Astrocyte (in vitro differentiated cells and primary cell): ENCODE results near the gene EFCAB6. TPM values are rescaled to one million over a fixed set of nuclear protein-coding genes. Genes with fewer than 3 reads are reported as not detected.
A peak's percentile ranks its signal among the peaks of the same experiment; 100 is the strongest.

Experiments used
- DNase-seq: peaks from one replicate; pipeline ENCODE4 v3.0.0-alpha.2; 2010; ENCODE audit warnings: low read depth
- FAIRE-seq: peaks from 2 replicates; lab custom pipeline; 2011; peaks lifted over from hg19 to GRCh38; lab: Jason Lieb, UNC
- H2AFZ ChIP-seq: 2 replicates; pipeline ENCODE4 v1.6.0; 2012; ENCODE audit warnings: low read depth, low read length, inconsistent platforms
- H3K27ac ChIP-seq: 2 replicates; pipeline ENCODE4 v1.5.1; 2011; ENCODE audit warnings: low read depth, low read length, inconsistent platforms
- H3K27me3 ChIP-seq: 2 replicates; pipeline ENCODE4 v1.6.0; 2011; ENCODE audit warnings: low read length, inconsistent platforms; ENCODE audit not compliant: insufficient read depth
- H3K36me3 ChIP-seq: 2 replicates; pipeline ENCODE4 v1.5.1; 2011; ENCODE audit warnings: low read length, inconsistent platforms; ENCODE audit not compliant: insufficient read depth
- H3K4me1 ChIP-seq: 2 replicates; pipeline ENCODE4 v1.5.1; 2011; ENCODE audit warnings: low read length, inconsistent platforms; ENCODE audit not compliant: insufficient read depth
- H3K4me2 ChIP-seq: 2 replicates; pipeline ENCODE4 v1.6.0; 2012; ENCODE audit warnings: low read length, inconsistent platforms
- H3K4me3 ChIP-seq: 2 replicates; pipeline ENCODE4 v1.5.1; 2011; ENCODE audit warnings: low read depth, mild to moderate bottlenecking, low read length, inconsistent platforms; ENCODE audit not compliant: insufficient read depth
- H3K79me2 ChIP-seq: 2 replicates; pipeline ENCODE4 v1.6.0; 2012; ENCODE audit warnings: mild to moderate bottlenecking, low read length, inconsistent platforms; ENCODE audit not compliant: insufficient read depth
- H3K9ac ChIP-seq: 2 replicates; pipeline ENCODE4 v1.6.0; 2012; ENCODE audit warnings: mild to moderate bottlenecking, low read length, inconsistent platforms
- H3K9me3 ChIP-seq: 2 replicates; pipeline ENCODE4 v1.5.1; 2012; ENCODE audit warnings: low read depth, mild to moderate bottlenecking, low read length, inconsistent platforms; ENCODE audit not compliant: insufficient read depth
- H4K20me1 ChIP-seq: 2 replicates; pipeline ENCODE4 v1.6.0; 2012; ENCODE audit warnings: low read length, inconsistent platforms; ENCODE audit not compliant: insufficient read depth
- H3K27ac Mint-ChIP-seq: one replicate; pipeline ENCODE4 v1.8.0; 2021; ENCODE audit warnings: mild to moderate bottlenecking, mixed read lengths; ENCODE audit not compliant: unreplicated experiment
- H3K27me3 Mint-ChIP-seq: one replicate; pipeline ENCODE4 v1.8.0; 2021; ENCODE audit warnings: low read depth, mixed read lengths; ENCODE audit not compliant: unreplicated experiment
- H3K36me3 Mint-ChIP-seq: one replicate; pipeline ENCODE4 v1.8.0; 2021; ENCODE audit warnings: low read depth, mixed read lengths; ENCODE audit not compliant: unreplicated experiment
- H3K4me1 Mint-ChIP-seq: one replicate; pipeline ENCODE4 v1.8.0; 2021; ENCODE audit warnings: low read depth, mixed read lengths; ENCODE audit not compliant: unreplicated experiment
- H3K4me3 Mint-ChIP-seq: one replicate; pipeline ENCODE4 v1.8.0; 2021; ENCODE audit warnings: mild to moderate bottlenecking, moderate library complexity, mixed read lengths; ENCODE audit not compliant: unreplicated experiment
- H3K9me3 Mint-ChIP-seq: one replicate; pipeline ENCODE4 v1.8.0; 2021; ENCODE audit warnings: mild to moderate bottlenecking, mixed read lengths; ENCODE audit not compliant: unreplicated experiment
- EZH2 ChIP-seq: IDR thresholded peaks from 2 replicates; pipeline ENCODE4 v1.6.1; 2012; ENCODE audit warnings: mild to moderate bottlenecking, low read length, inconsistent platforms; ENCODE audit not compliant: insufficient read depth
- total RNA-seq: library from RNA; stranded (reverse); gene quantifications from 2 replicates; pipeline ENCODE4 v1.2.1, GENCODE V29; 2021
- TF ChIP-seq, protein P1 (sequence below): IDR thresholded peaks from 2 replicates; pipeline ENCODE4 v1.5.1; 2011; ENCODE audit warnings: low read depth, mild to moderate bottlenecking, inconsistent platforms, low read length, moderate library complexity; ENCODE audit not compliant: insufficient read depth

Gene EFCAB6
- total RNA-seq, 1 donor from 2014 or later = 1.2 TPM

DNA sequence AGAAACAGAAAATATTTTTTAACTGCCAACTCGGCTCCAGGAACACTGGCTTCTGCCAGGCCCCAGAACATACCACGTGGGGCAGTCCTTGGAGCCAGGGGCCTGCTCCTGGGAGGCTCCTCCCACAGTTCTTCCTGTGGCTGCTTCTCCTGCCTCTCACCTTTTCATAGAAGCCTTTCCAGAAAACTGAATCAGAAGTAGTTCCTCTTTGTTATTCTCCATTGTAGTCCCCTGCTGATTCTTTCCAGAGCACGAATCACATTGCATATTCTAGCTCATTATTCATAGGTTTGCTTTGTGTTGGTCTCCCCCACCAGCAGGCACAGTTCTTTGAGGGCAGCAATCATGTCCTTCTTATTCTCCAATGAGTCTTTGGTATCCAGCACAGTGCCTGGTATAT is 106.0 kb downstream of the EFCAB6 start:
- Histone ChIP-seq H3K9ac (no peak overlapping the region), H3K9me3 (no peaks in the 10 kb centered on the region), H3K79me2 (no peaks in the 10 kb centered on the region), H3K4me2 (no peak overlapping the region), H3K4me3 (no peak overlapping the region), H3K4me1 (no peaks in the 10 kb centered on the region), H3K27ac (no peak overlapping the region), H3K27me3 (no peaks in the 10 kb centered on the region), H2AFZ (no peak overlapping the region), H4K20me1 (no peaks in the 10 kb centered on the region), H3K36me3 (no peaks in the 10 kb centered on the region)
- Mint-ChIP-seq H3K27me3 (no peaks in the 10 kb centered on the region), H3K4me1 (no peaks in the 10 kb centered on the region), H3K27ac (no peak overlapping the region), H3K4me3 (no peak overlapping the region), H3K9me3 (peaks cover 18% of the 10 kb centered on the region), H3K36me3 (peaks cover 2% of the 10 kb centered on the region)
- DNase-seq = no peak
- TF ChIP-seq, protein P1, sequence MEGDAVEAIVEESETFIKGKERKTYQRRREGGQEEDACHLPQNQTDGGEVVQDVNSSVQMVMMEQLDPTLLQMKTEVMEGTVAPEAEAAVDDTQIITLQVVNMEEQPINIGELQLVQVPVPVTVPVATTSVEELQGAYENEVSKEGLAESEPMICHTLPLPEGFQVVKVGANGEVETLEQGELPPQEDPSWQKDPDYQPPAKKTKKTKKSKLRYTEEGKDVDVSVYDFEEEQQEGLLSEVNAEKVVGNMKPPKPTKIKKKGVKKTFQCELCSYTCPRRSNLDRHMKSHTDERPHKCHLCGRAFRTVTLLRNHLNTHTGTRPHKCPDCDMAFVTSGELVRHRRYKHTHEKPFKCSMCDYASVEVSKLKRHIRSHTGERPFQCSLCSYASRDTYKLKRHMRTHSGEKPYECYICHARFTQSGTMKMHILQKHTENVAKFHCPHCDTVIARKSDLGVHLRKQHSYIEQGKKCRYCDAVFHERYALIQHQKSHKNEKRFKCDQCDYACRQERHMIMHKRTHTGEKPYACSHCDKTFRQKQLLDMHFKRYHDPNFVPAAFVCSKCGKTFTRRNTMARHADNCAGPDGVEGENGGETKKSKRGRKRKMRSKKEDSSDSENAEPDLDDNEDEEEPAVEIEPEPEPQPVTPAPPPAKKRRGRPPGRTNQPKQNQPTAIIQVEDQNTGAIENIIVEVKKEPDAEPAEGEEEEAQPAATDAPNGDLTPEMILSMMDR = no peak
- TF ChIP-seq EZH2 = no peak
- FAIRE-seq = no peak

DNA sequence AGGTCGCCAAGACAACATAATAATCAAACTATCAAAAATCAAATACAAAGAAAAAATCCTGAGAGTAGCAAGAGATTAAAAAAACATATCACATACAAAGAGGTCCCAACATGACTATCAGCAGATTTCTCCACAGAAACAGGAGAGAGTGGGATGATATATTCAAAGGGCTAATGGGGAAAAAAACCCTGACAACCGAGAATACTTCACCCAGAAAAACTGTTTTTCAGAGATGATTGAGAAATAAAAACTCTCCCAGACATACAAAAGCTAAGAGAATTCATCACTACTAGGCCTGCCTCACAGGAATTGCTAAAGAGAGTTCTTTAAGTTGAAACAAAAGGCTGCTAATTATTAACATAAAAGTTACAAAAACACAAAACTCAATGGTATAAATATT is 108.1 kb downstream of the EFCAB6 start:
- Histone ChIP-seq H3K4me2 (no peak overlapping the region), H3K27ac (no peak overlapping the region), H3K9me3 (no peaks in the 10 kb centered on the region), H4K20me1 (no peaks in the 10 kb centered on the region), H3K79me2 (no peaks in the 10 kb centered on the region), H3K4me3 (no peak overlapping the region), H3K27me3 (no peaks in the 10 kb centered on the region), H3K9ac (no peak overlapping the region), H2AFZ (no peak overlapping the region), H3K4me1 (no peaks in the 10 kb centered on the region), H3K36me3 (no peaks in the 10 kb centered on the region)
- TF ChIP-seq, protein P1 = no peak
- no peak for TF ChIP-seq EZH2
- Mint-ChIP-seq H3K4me3 (no peak overlapping the region), H3K4me1 (no peaks in the 10 kb centered on the region), H3K9me3 (peaks cover 18% of the 10 kb centered on the region), H3K36me3 (peaks cover 2% of the 10 kb centered on the region), H3K27ac (no peak overlapping the region), H3K27me3 (no peaks in the 10 kb centered on the region)
- no peak for FAIRE-seq
- DNase-seq = no peak

DNA sequence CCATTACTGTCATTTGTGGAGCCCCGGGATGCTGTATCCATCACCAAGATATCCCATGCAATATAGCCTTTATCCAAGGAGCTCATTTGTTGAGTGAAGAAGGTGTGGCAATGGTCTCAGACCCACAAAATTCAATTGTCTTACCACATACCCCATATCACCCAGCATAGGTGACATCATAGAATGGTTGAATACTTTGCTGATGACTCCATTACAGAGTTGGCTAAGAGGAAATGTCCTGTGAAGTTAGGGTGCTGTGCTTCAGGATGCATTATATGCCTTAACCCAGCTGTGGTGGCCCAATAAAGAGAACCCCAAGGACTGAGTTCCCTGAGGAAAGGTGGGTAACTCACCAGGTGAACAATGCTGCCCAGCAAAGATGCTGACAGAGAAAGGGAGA is 113.7 kb downstream of the EFCAB6 start:
- H3K36me3 ChIP-seq = no peaks in the 10 kb centered on the region
- no peaks in the 10 kb centered on the region for H3K4me1 ChIP-seq
- no peaks in the 10 kb centered on the region for H4K20me1 ChIP-seq
- H3K9me3 Mint-ChIP-seq = peaks cover 10% of the 10 kb centered on the region
- no peaks in the 10 kb centered on the region for H3K79me2 ChIP-seq
- no peaks in the 10 kb centered on the region for H3K36me3 Mint-ChIP-seq
- H3K27me3 ChIP-seq = no peaks in the 10 kb centered on the region
- H3K9me3 ChIP-seq = no peaks in the 10 kb centered on the region
- no peak overlapping the region for H3K4me3 Mint-ChIP-seq
- TF ChIP-seq EZH2 = no peak
- TF ChIP-seq, protein P1 = no peak
- no peak overlapping the region for H3K27ac Mint-ChIP-seq
- no peak overlapping the region for H3K27ac ChIP-seq
- DNase-seq (peak; percentile 0), FAIRE-seq (no peak)
- H3K4me3 ChIP-seq = no peak overlapping the region
- no peak overlapping the region for H3K9ac ChIP-seq
- H2AFZ ChIP-seq = no peak overlapping the region
- H3K4me2 ChIP-seq = no peak overlapping the region
- H3K4me1 Mint-ChIP-seq = peaks cover 3% of the 10 kb centered on the region
- H3K27me3 Mint-ChIP-seq = no peaks in the 10 kb centered on the region
